HG02588 (cell line): ENCODE data around the gene VAT1L.
A peak's percentile ranks its signal among the peaks of the same experiment; 100 is the strongest.

Experiments
- ATAC-seq: cut with Tn5 transposase; IDR thresholded peaks from one replicate; pipeline ENCODE4 v1.9.1; 2021; ENCODE audit warnings: mild to moderate bottlenecking, moderate library complexity; ENCODE audit not compliant: unreplicated experiment

Gene VAT1L

GRCh38 chr16:77868052-77868451, 79.7 kb downstream of the VAT1L start:
- ATAC-seq: peak; percentile 6

- peak; percentile 93 for ATAC-seq
Observed at GRCh38 chr16:77868478-77868877, 80.1 kb downstream of the VAT1L start.

GRCh38 chr16:77869997-77870813, 81.8 kb downstream of the VAT1L start:
- no peak for ATAC-seq

DNA sequence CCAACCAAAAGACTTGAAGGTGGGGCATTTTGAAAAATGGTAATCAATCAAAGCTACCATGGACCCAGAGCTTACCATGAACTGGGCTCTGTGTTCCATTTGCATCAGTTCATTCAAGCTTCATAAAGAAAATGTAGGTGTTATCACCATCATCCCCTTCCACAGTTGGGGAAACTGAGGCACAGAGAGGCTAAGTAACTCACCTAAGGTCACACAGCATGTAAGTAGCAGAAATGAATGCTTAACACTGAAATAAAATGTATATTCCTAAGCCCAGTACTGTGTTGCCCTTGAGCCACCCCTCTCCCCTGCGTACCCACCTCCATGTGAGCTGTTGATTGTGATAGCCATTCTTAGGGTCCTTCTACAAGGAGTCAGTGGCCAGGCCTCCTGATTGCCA, 83.6 kb downstream of the VAT1L start:
- ATAC-seq: no peak

DNA sequence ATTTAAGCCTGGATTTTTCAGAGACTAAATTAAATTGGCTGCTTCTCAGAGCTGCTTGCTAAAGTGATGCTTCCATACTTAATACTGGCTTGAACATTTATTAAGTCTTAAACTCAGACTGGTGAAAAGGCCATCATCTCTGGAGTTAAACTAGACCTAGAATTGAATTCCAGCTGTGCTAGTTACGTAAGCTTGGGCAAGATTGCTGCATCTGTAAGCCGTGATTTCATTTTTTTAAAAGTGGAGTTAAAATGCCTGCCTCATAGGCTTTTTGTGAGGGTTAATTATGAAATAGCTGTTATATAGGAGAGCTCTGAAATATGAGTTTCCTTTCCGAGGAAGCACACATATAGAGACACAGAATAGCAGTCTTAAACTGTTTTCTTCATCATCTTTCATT, 84.7 kb downstream of the VAT1L start:
- ATAC-seq: no peak

DNA sequence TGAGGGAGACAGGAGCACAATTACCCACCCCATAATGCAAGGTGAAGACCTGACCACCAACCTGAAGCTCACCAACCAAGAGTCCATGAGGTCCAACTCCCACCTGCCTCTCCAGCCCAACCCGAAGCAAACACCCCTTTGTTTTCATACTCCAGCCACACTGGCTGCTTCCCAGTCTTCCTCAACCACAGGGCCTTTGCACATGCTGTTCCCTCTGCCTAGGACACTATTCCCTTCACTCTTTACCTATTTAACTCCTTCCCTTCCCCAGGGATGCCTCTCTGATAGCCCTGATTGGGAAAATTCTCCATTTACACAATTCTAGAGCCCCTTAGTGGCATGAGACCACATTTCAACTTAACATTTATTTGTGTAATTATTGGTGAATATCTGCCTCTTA, 86.0 kb downstream of the VAT1L start:
- no peak for ATAC-seq

DNA sequence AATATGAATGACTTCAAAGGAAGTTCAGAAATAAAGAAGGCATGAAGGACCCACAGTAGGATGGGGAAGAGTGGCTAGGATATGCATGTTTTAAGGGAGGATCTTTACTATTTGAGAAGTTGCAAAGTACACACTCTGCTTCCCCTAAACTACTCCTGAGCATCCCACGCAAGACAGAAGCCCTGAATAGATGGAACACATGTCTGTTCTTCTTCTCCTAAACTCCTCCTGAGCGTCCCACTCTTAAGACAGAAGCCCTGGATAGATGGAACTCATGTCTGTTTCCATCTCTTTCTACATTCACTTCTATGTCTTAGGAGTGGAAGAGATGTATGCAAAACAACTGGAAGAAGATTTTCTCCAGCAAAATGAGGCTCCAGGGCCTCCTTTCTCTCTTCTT, 88.4 kb downstream of the VAT1L start:
- ATAC-seq: no peak

GRCh38 chr16:77877712-77878347, 89.5 kb downstream of the VAT1L start:
- no peak for ATAC-seq

- ATAC-seq: no peak
Observed at GRCh38 chr16:77881355-77882030, 93.1 kb downstream of the VAT1L start.

- no peak for ATAC-seq
Observed at GRCh38 chr16:77882358-77882757, 94.0 kb downstream of the VAT1L start.

- ATAC-seq: no peak
Observed at GRCh38 chr16:77885571-77886295, 97.4 kb downstream of the VAT1L start.

- no peak for ATAC-seq
Observed at GRCh38 chr16:77888871-77889270, 100.5 kb downstream of the VAT1L start.

DNA sequence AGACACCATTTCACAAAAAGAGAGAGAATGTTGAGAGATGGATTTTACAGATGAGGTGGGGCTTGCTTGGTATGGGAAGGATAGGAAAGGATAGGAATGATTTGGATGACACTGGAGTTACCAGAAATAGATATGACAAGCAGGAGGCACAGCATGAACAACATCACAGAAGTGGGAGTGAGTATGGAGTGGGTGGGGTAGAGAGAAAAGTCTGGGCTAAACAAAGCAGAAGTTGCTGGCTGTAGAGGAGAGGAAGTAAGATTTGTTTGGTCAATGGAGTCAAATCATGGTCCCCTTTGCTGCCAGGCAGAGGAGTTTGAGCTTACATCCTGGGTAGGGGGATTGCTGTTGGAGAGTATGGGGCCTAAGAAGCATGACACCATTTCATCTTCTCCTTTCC, 101.7 kb downstream of the VAT1L start:
- no peak for ATAC-seq

GRCh38 chr16:77894162-77894561, 105.8 kb downstream of the VAT1L start:
- ATAC-seq: no peak

GRCh38 chr16:77895962-77896361, 107.6 kb downstream of the VAT1L start:
- ATAC-seq: no peak

DNA sequence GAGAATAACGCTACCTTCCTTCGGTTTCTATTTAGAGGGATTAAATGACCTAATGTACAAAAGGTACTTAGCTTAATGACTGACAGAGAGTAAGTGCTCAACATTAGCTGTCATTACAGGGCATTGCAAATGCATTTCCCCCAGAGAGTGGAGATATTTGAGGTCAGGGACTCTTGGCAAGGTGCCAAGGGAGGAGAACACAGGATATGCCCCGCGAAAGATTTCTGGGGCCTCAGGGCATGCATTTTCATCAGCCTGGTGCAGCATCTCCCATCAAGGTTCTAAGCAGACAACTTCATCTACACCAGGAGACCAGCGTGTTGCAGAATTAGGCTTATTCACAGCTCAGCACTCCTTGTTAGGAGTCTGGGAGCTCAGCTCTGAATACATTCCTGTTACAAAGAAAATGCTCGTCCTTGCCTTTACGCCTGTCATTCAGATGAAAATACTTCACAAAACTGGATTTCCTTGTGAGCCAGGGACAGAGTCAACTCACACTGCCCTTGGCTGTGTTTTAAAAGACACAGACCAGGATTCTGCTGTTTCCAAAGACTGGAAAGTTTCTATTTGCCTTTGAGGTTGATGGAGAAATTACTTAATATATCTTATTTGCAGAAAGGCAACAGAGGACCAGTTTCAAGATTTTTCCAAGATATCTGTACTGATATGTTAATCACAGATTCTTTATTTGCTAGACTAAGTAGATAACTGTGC, 108.2 kb downstream of the VAT1L start:
- ATAC-seq: no peak

DNA sequence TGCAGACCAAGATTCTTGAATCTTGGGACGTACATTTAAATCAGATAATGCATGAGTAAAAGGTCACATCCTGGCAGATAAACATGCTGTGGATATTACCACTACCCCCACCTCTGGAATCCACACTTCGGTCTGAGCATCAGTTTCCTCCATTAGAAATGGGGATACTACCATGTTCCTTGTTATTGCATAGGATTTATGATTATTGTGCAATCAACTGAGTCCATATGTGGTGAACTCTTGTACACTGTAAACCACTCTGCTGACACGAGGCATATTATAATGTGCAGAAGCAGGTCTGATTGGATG, 108.7 kb downstream of the VAT1L start:
- ATAC-seq: no peak

DNA sequence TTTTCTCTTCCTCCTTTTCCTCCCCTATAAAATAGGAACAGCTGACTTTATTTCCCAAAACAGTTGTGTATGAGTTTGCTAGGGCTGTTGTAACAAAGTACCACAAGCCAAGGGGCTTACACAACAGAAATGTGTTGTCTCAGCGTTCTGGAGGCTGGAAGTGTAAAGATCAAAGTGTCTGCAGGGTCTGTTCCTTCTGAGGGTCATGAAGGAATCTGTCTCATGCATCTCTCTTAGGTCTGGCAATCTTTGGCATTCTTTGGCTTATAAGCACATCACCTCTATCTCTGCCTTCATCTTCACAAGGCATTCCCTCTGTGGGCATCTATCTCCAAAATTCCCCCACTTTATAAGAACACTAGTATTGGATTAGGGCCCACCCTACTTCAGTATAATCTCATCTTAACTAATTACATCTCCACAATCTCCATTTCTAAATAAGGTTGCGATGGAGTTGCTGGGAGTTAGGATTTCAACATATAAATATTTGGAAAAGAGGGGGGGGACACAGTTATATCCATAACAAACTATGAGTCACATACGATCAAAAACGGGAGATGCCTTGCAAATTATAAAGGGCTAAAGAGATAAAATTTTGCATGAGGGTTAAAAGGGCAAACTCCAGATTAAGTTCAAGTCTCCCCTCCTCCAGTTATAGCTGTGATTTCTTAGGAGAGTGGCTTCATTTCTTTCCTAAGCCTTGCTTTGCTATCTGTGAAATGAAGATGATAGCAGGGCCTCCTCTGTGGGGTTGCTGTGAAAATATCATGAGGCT, 109.7 kb downstream of the VAT1L start:
- no peak for ATAC-seq

- no peak for ATAC-seq
Observed at GRCh38 chr16:77898671-77899211, 110.4 kb downstream of the VAT1L start.

DNA sequence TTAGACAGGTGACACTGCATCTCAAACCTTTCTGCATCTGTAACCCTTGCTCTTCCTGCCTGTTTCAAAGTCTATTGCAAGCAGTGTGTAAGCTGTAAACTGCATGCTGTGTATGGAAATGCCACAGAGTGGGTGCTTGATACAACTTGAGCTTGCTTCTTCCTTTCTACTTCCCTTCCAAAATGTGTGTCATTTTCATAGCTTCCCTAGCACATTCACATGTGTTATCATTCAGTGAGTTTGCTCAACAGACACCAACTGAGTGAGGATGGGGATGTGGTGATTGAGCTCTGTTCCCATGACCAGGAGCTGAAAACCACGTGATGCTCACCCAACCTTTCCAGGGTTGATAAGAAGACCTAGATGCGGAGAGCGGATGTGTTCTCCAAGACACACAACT, 111.1 kb downstream of the VAT1L start:
- ATAC-seq: no peak
